ENCODE data around the gene NEGR1.

NEGR1 gene

GRCh38 chr1:71676979-71677925, 605.1 kb downstream of the NEGR1 start:
- Histone ChIP-seq H4K20me1 (no peaks in the 10 kb centered on the region), H3K27me3 (no peaks in the 10 kb centered on the region), H3K4me2 (no peak overlapping the region), H3K27ac (no peak overlapping the region), H3K9me3 (replicated peaks in 1 of 11) (no peaks in the 10 kb centered on the region), H3K4me1 (no peaks in the 10 kb centered on the region), H3K36me3 (0 out of 22 replicates have a peak, but pooled peaks cover 0 to 5% (median 0%) of the 10 kb centered on the region in 11 experiments), H3K4me3 (no peak overlapping the region), H3K9ac (no peak overlapping the region)
- TF ChIP-seq Cebpa-rat (IDR thresholded peaks at IDR 0.05) = no peak

- Histone ChIP-seq H3K27ac (no peak overlapping the region), H3K9ac (no peak overlapping the region), H3K4me3 (no peak overlapping the region), H4K20me1 (no peaks in the 10 kb centered on the region; a peak in 1 of 22 replicates), H3K9me3 (replicated peaks in 1 of 11) (no peaks in the 10 kb centered on the region), H3K27me3 (no peaks in the 10 kb centered on the region), H3K4me1 (no peaks in the 10 kb centered on the region), H3K36me3 (peaks cover 0 to 4% (median 0%) of the 10 kb centered on the region in 11 experiments; a peak in 1 of 22 replicates), H3K4me2 (no peak overlapping the region)
- TF ChIP-seq Cebpa-rat (IDR thresholded peaks at IDR 0.05) = no peak
These were observed 614.3 kb downstream of the NEGR1 start for GRCh38 chr1:71668065-71668464.

- Histone ChIP-seq H3K4me1 (no peaks in the 10 kb centered on the region), H3K4me2 (no peak overlapping the region), H4K20me1 (no peaks in the 10 kb centered on the region; a peak in 1 of 22 replicates), H3K27me3 (no peaks in the 10 kb centered on the region), H3K36me3 (no peaks in the 10 kb centered on the region; a peak in 1 of 22 replicates), H3K9ac (no peak overlapping the region), H3K9me3 (replicated peaks in 1 of 11) (no peaks in the 10 kb centered on the region), H3K27ac (no peak overlapping the region), H3K4me3 (no peak overlapping the region)
- TF ChIP-seq Cebpa-rat (IDR thresholded peaks at IDR 0.05) = no peak
These were observed 615.1 kb downstream of the NEGR1 start for GRCh38 chr1:71667216-71667615.

- no peak for TF ChIP-seq Cebpa-rat (IDR thresholded peaks at IDR 0.05)
- Histone ChIP-seq H3K4me3 (no peak overlapping the region), H3K27ac (no peak overlapping the region)
These were observed 615.7 kb downstream of the NEGR1 start for GRCh38 chr1:71666609-71667008.

GRCh38 chr1:71660411-71660810, 621.9 kb downstream of the NEGR1 start:
- no peak overlapping the region for H3K27ac ChIP-seq
- peaks cover 0 to 7% (median 0%) of the 10 kb centered on the region in 11 experiments; a peak in 1 of 22 replicates for H3K9me3 ChIP-seq (replicated peaks in 1 of 11)
- TF ChIP-seq Cebpa-rat (IDR thresholded peaks at IDR 0.05) = no peak
- no peak overlapping the region for H3K9ac ChIP-seq
- H3K4me2 ChIP-seq = no peak overlapping the region
- no peaks in the 10 kb centered on the region for H3K27me3 ChIP-seq
- H3K4me1 ChIP-seq = no peaks in the 10 kb centered on the region
- no peak overlapping the region for H3K4me3 ChIP-seq
- no peaks in the 10 kb centered on the region for H3K36me3 ChIP-seq
- no peaks in the 10 kb centered on the region for H4K20me1 ChIP-seq

More at GRCh38 chr1:71666609-71667008, 615.7 kb downstream of the NEGR1 start:
- no peaks in the 10 kb centered on the region; a peak in 1 of 22 replicates for H4K20me1 ChIP-seq
- H3K36me3 ChIP-seq = no peaks in the 10 kb centered on the region; a peak in 1 of 22 replicates
- no peak overlapping the region for H3K4me2 ChIP-seq
- H3K27me3 ChIP-seq = no peaks in the 10 kb centered on the region
- no peaks in the 10 kb centered on the region for H3K4me1 ChIP-seq
- no peaks in the 10 kb centered on the region for H3K9me3 ChIP-seq (replicated peaks in 1 of 11)
- H3K9ac ChIP-seq = no peak overlapping the region

GRCh38 chr1:71657891-71658679, 624.3 kb downstream of the NEGR1 start:
- Histone ChIP-seq H3K27me3 (no peaks in the 10 kb centered on the region), H3K27ac (no peak overlapping the region), H3K4me2 (no peak overlapping the region), H4K20me1 (no peaks in the 10 kb centered on the region), H3K9me3 (replicated peaks in 1 of 11) (peaks cover 0 to 7% (median 0%) of the 10 kb centered on the region in 11 experiments; a peak in 1 of 22 replicates), H3K4me1 (no peaks in the 10 kb centered on the region), H3K9ac (no peak overlapping the region), H3K4me3 (no peak overlapping the region), H3K36me3 (no peaks in the 10 kb centered on the region)
- no peak for TF ChIP-seq Cebpa-rat (IDR thresholded peaks at IDR 0.05)

- Histone ChIP-seq H3K4me1 (no peaks in the 10 kb centered on the region), H3K9ac (no peak overlapping the region), H3K36me3 (no peaks in the 10 kb centered on the region), H3K27ac (no peak overlapping the region), H3K4me2 (no peak overlapping the region), H3K9me3 (replicated peaks in 1 of 11) (peaks cover 0 to 7% (median 0%) of the 10 kb centered on the region in 11 experiments; a peak in 1 of 22 replicates), H3K27me3 (no peaks in the 10 kb centered on the region), H3K4me3 (no peak overlapping the region), H4K20me1 (no peaks in the 10 kb centered on the region)
- no peak for TF ChIP-seq Cebpa-rat (IDR thresholded peaks at IDR 0.05)
These were observed 625.4 kb downstream of the NEGR1 start for GRCh38 chr1:71656902-71657301.

- no peak overlapping the region for H3K9ac ChIP-seq
- no peaks in the 10 kb centered on the region for H4K20me1 ChIP-seq
- H3K36me3 ChIP-seq = no peaks in the 10 kb centered on the region
- H3K27ac ChIP-seq = no peak overlapping the region
- H3K4me1 ChIP-seq = no peaks in the 10 kb centered on the region
- H3K4me3 ChIP-seq = no peak overlapping the region
- H3K4me2 ChIP-seq = no peak overlapping the region
- no peaks in the 10 kb centered on the region for H3K27me3 ChIP-seq
- peaks cover 0 to 7% (median 0%) of the 10 kb centered on the region in 11 experiments; a peak in 1 of 22 replicates for H3K9me3 ChIP-seq (replicated peaks in 1 of 11)
- no peak for TF ChIP-seq Cebpa-rat (IDR thresholded peaks at IDR 0.05)
These were observed 626.7 kb downstream of the NEGR1 start for GRCh38 chr1:71655604-71656003.

- Histone ChIP-seq H3K4me1 (no peaks in the 10 kb centered on the region), H3K27ac (no peak overlapping the region), H4K20me1 (no peaks in the 10 kb centered on the region; a peak in 1 of 22 replicates), H3K4me3 (no peak overlapping the region), H3K36me3 (no peaks in the 10 kb centered on the region), H3K27me3 (no peaks in the 10 kb centered on the region), H3K4me2 (no peak overlapping the region), H3K9ac (no peak overlapping the region), H3K9me3 (replicated peaks in 1 of 11) (peaks cover 0 to 7% (median 0%) of the 10 kb centered on the region in 11 experiments; a peak in 1 of 22 replicates)
- no peak for TF ChIP-seq Cebpa-rat (IDR thresholded peaks at IDR 0.05)
These were observed 628.4 kb downstream of the NEGR1 start for GRCh38 chr1:71653952-71654351.
